SK-N-SH (cell line): Measurements from ENCODE around the gene PSD. TPM values are rescaled to one million over a fixed set of nuclear protein-coding genes. Genes with fewer than 3 reads are reported as not detected.

Experiments used
- CTCF ChIA-PET: fragments of 300-600, 350-600 bp; formaldehyde crosslinking; extraction: SDS; loops from one replicate; lab custom pipeline; 2021; lab: Yijun Ruan, JAX
- POLR2A ChIA-PET: fragments of 350-600 bp; sonication (Branson Sonifier 250); formaldehyde crosslinking; extraction: SDS; loops from one replicate; lab custom pipeline; 2020; ENCODE audit warnings: antibody characterized with exemption, inconsistent platforms; lab: Yijun Ruan, JAX
- DNase-seq: peaks from one replicate; pipeline ENCODE4 v3.0.0; 2012
- H2AFZ ChIP-seq: fragments of 200-600 bp; sonication (generic); 2 replicates; pipeline ENCODE4 v1.8.1; 2016; ENCODE audit warnings: antibody characterized with exemption, mild to moderate bottlenecking, low read depth
- H3F3A ChIP-seq: fragments of 200-600 bp; sonication (generic); replicated peaks from 2 replicates; pipeline ENCODE3; 2016; ENCODE audit warnings: antibody characterized with exemption, mild to moderate bottlenecking; ENCODE audit not compliant: insufficient read depth
- H3K27ac ChIP-seq, 2 experiments: fragments of 200-500 bp in 1 of 2; fragments of 200-600 bp in 1 of 2; sonication (Bioruptor generic) in 1 of 2; sonication (generic), shearing (Covaris generic) in 1 of 2; 2 replicates each; pipeline versions ENCODE4 v1.5.1 to v1.6.1; 2014 to 2016; ENCODE audit warnings: low read depth in 2 of 2, inconsistent platforms in 1 of 2, low read length in 1 of 2, mild to moderate bottlenecking in 1 of 2, mixed read lengths in 1 of 2
- H3K27me3 ChIP-seq: fragments of 200-600 bp; sonication (generic), shearing (Covaris generic); 2 replicates; pipeline ENCODE4 v1.6.1; 2016; ENCODE audit warnings: mixed run types; ENCODE audit not compliant: insufficient read depth
- H3K36me3 ChIP-seq, 2 experiments: fragments of 200-500 bp in 1 of 2; fragments of 200-600 bp in 1 of 2; sonication (Bioruptor generic) in 1 of 2; sonication (generic) in 1 of 2; replicated peaks in 1 of 2; 2 replicates each; pipeline versions ENCODE3 to v1.5.1; 2014 to 2016; ENCODE audit warnings: low read length in 1 of 2, mild to moderate bottlenecking in 1 of 2; ENCODE audit not compliant: insufficient read depth in 2 of 2, control insufficient read depth in 1 of 2
- H3K4me1 ChIP-seq, 2 experiments: fragments of 200-500 bp in 1 of 2; fragments of 200-600 bp in 1 of 2; sonication (Bioruptor generic) in 1 of 2; sonication (generic), shearing (Covaris generic) in 1 of 2; 2 replicates each; pipeline versions ENCODE4 v1.5.1 to v1.6.1; 2014 to 2016; ENCODE audit warnings: low read depth in 1 of 2, low read length in 1 of 2, mixed run types in 1 of 2; ENCODE audit not compliant: insufficient read depth in 2 of 2, control insufficient read depth in 1 of 2
- H3K4me2 ChIP-seq: fragments of 200-600 bp; sonication (generic), shearing (Covaris generic); 2 replicates; pipeline ENCODE4 v1.6.1; 2017; ENCODE audit warnings: mixed run types
- H3K4me3 ChIP-seq, 2 experiments: fragments of 200-500 bp in 1 of 2; fragments of 200-600 bp in 1 of 2; sonication (Bioruptor generic) in 1 of 2; sonication (generic), shearing (Covaris generic) in 1 of 2; 2 replicates each; pipeline versions ENCODE4 v1.5.1 to v1.8.1; 2014 to 2016; ENCODE audit warnings: low read depth in 2 of 2, inconsistent platforms in 1 of 2, low read length in 1 of 2, mild to moderate bottlenecking in 1 of 2, mixed read lengths in 1 of 2, moderate library complexity in 1 of 2
- H3K79me2 ChIP-seq: fragments of 200-600 bp; sonication (generic); 2 replicates; pipeline ENCODE4 v1.8.1; 2017; ENCODE audit warnings: mild to moderate bottlenecking; ENCODE audit not compliant: insufficient read depth
- H3K9ac ChIP-seq: fragments of 200-600 bp; sonication (generic); 2 replicates; pipeline ENCODE4 v1.6.1; 2017; ENCODE audit warnings: mixed run types
- H3K9me2 ChIP-seq: fragments of 200-600 bp; sonication (generic); 2 replicates; pipeline ENCODE4 v1.6.1; 2017; ENCODE audit warnings: mixed run types
- H3K9me3 ChIP-seq: fragments of 200-600 bp; sonication (generic); 2 replicates; pipeline ENCODE4 v1.6.1; 2017; ENCODE audit warnings: mixed run types, mild to moderate bottlenecking, moderate library complexity
- H4K20me1 ChIP-seq: fragments of 200-600 bp; sonication (generic); 2 replicates; pipeline ENCODE4 v1.6.1; 2017; ENCODE audit warnings: mild to moderate bottlenecking, mixed run types; ENCODE audit not compliant: insufficient read depth
- ELF1 ChIP-seq: IDR thresholded peaks from 2 replicates; pipeline ENCODE4 v1.4.0; 2012
- FOSL2 ChIP-seq: IDR thresholded peaks from 2 replicates; pipeline ENCODE4 v1.4.0; 2012; ENCODE audit warnings: low read depth, mild to moderate bottlenecking, moderate library complexity, borderline replicate concordance
- GATA2 ChIP-seq: sonication (generic); formaldehyde crosslinking; IDR thresholded peaks from 2 replicates; pipeline ENCODE4 v1.5.0; 2020; ENCODE audit warnings: mild to moderate bottlenecking, missing genetic modification reagents
- MXI1 ChIP-seq: IDR thresholded peaks from 2 replicates; pipeline ENCODE4 v1.6.1; 2012; ENCODE audit warnings: mild to moderate bottlenecking, low read depth, low read length, improper control_type of control experiment
- PBX3 ChIP-seq: IDR thresholded peaks from 2 replicates; pipeline ENCODE4; 2012
- REST ChIP-seq: IDR thresholded peaks from 2 replicates; pipeline ENCODE4 v1.6.1; 2012; ENCODE audit warnings: mild to moderate bottlenecking, low read depth, low read length, moderate library complexity
- ZBTB33 ChIP-seq: IDR thresholded peaks from 2 replicates; pipeline ENCODE4 v1.4.0; 2012; ENCODE audit warnings: low read depth, borderline replicate concordance
- WGBS: methylation state at CpG from one replicate; pipeline ENCODE4 v1.1.6; 2017; ENCODE audit warnings: low lambda C conversion rate; 5-methylcytosine and 5-hydroxymethylcytosine counted together
- polyA plus RNA-seq, 3 experiments: library from polyadenylated mRNA; depleted of rRNA; stranded (reverse); fragments of >200 nt; gene quantifications; 2 replicates each; pipeline ENCODE4 v1.2.3, GENCODE V29; 2012

Gene PSD
- polyA plus RNA-seq, 1 of the 3 experiments (the other 2 are of a cell fraction): 0.97 TPM

- no peak for TF ChIP-seq REST
- TF ChIP-seq MXI1: no peak
- no peak for TF ChIP-seq GATA2
Measured at GRCh38 chr10:102410429-102411073, 8.0 kb downstream of the PSD start (continued).

- no peak for TF ChIP-seq FOSL2
- no peak for TF ChIP-seq ELF1
- no peak for TF ChIP-seq GATA2
- TF ChIP-seq PBX3: no peak
- TF ChIP-seq ZBTB33: no peak
- TF ChIP-seq, all 33 proteins: peak for 0
- H3K36me3 ChIP-seq: no peaks in the 10 kb centered on the region
- no peaks in the 10 kb centered on the region for H3K9me2 ChIP-seq
- H3K9ac ChIP-seq: no peak overlapping the region
- peak; percentile 28 for DNase-seq
- H3K9me3 ChIP-seq: no peaks in the 10 kb centered on the region
- no peaks in the 10 kb centered on the region for H3F3A ChIP-seq
- H3K79me2 ChIP-seq: no peaks in the 10 kb centered on the region
- H3K4me1 ChIP-seq: peaks cover 0 to 31% of the 10 kb centered on the region in 2 experiments; a peak in 2 of 4 replicates
- no peaks in the 10 kb centered on the region for H4K20me1 ChIP-seq
- 77% methylated on average over 23 of the region's 24 CpGs for WGBS
- POLR2A ChIA-PET: interaction anchor here (0.8 to 1.0 kb wide), 2 partner anchors 9 to 23 kb away, joined by 3 read pairs; partner anchors contain the start of gene CUEDC2
- H3K27ac ChIP-seq: peak overlapping the region in 1 of 2 experiments; percentile 56; a peak in 2 of 4 replicates
- no peak overlapping the region for H2AFZ ChIP-seq
- H3K4me3 ChIP-seq: peak overlapping the region; percentile 32 to 51; a peak in 3 of 4 replicates
- peak overlapping the region; percentile 67; the same call in 1 of the 2 replicates for H3K4me2 ChIP-seq
- no peaks in the 10 kb centered on the region for H3K27me3 ChIP-seq
- CTCF ChIA-PET: interaction anchor here (0.6 to 18.3 kb wide), 5 partner anchors 8 to 180 kb away, joined by 3 to 359 read pairs (median 6); partner anchors contain the start of genes FBXL15, NFKB2 and PSD
Measured at GRCh38 chr10:102409604-102410428, 8.8 kb downstream of the PSD start.
